ENCODE measurements around the gene TSPAN9.

DNA sequence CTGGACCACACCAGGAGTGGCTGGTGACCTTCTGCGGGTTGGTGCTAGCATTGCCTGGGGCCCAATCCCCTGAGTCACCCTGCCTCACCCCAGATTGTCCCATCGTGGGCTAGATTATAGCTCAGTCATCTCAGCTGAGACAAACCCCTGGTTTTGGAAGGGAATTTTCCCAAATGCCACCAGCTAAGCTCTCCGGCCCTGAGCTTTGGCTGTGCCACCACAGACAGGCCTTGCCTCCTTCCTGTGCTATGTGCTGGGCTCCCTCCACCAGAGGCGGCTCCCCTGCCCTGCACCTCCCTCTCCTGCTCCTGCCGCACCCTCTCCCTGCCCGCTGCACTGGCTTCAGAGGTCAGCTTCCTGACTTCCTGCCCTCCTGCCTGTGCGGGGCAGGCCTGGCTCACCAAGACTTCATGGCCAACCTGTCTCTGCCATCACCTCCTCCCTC, 196.3 kb downstream of the TSPAN9 start:
- TF ChIP-seq, protein P1, sequence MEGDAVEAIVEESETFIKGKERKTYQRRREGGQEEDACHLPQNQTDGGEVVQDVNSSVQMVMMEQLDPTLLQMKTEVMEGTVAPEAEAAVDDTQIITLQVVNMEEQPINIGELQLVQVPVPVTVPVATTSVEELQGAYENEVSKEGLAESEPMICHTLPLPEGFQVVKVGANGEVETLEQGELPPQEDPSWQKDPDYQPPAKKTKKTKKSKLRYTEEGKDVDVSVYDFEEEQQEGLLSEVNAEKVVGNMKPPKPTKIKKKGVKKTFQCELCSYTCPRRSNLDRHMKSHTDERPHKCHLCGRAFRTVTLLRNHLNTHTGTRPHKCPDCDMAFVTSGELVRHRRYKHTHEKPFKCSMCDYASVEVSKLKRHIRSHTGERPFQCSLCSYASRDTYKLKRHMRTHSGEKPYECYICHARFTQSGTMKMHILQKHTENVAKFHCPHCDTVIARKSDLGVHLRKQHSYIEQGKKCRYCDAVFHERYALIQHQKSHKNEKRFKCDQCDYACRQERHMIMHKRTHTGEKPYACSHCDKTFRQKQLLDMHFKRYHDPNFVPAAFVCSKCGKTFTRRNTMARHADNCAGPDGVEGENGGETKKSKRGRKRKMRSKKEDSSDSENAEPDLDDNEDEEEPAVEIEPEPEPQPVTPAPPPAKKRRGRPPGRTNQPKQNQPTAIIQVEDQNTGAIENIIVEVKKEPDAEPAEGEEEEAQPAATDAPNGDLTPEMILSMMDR (IDR thresholded peaks at IDR 0.05; ENCODE audit: insufficient read depth, low read length), result no peak
- TF ChIP-seq, protein P2, sequence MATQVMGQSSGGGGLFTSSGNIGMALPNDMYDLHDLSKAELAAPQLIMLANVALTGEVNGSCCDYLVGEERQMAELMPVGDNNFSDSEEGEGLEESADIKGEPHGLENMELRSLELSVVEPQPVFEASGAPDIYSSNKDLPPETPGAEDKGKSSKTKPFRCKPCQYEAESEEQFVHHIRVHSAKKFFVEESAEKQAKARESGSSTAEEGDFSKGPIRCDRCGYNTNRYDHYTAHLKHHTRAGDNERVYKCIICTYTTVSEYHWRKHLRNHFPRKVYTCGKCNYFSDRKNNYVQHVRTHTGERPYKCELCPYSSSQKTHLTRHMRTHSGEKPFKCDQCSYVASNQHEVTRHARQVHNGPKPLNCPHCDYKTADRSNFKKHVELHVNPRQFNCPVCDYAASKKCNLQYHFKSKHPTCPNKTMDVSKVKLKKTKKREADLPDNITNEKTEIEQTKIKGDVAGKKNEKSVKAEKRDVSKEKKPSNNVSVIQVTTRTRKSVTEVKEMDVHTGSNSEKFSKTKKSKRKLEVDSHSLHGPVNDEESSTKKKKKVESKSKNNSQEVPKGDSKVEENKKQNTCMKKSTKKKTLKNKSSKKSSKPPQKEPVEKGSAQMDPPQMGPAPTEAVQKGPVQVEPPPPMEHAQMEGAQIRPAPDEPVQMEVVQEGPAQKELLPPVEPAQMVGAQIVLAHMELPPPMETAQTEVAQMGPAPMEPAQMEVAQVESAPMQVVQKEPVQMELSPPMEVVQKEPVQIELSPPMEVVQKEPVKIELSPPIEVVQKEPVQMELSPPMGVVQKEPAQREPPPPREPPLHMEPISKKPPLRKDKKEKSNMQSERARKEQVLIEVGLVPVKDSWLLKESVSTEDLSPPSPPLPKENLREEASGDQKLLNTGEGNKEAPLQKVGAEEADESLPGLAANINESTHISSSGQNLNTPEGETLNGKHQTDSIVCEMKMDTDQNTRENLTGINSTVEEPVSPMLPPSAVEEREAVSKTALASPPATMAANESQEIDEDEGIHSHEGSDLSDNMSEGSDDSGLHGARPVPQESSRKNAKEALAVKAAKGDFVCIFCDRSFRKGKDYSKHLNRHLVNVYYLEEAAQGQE (IDR thresholded peaks at IDR 0.05; ENCODE audit: insufficient replicate concordance, low read depth), result no peak
- TF ChIP-seq POLR2AphosphoS5 (IDR thresholded peaks at IDR 0.05; ENCODE audit: low read depth) (no peak), SPI1 (IDR thresholded peaks at IDR 0.05; ENCODE audit: borderline replicate concordance, low read depth) (no peak), GABPA (IDR thresholded peaks at IDR 0.05; ENCODE audit: low read depth) (no peak)
